Skeletal muscle cell (primary cell): Measurements from ENCODE around the gene DERL3.

Source experiments
- DNase-seq: peaks from one replicate; pipeline ENCODE4 v3.0.0-alpha.2; 2010; ENCODE audit warnings: low read depth
- H3K4me3 ChIP-seq: 2 replicates; pipeline ENCODE4 v1.5.1; 2011; ENCODE audit warnings: low read depth, mild to moderate bottlenecking, control low read depth, low read length, moderate library complexity

Gene DERL3

DNA sequence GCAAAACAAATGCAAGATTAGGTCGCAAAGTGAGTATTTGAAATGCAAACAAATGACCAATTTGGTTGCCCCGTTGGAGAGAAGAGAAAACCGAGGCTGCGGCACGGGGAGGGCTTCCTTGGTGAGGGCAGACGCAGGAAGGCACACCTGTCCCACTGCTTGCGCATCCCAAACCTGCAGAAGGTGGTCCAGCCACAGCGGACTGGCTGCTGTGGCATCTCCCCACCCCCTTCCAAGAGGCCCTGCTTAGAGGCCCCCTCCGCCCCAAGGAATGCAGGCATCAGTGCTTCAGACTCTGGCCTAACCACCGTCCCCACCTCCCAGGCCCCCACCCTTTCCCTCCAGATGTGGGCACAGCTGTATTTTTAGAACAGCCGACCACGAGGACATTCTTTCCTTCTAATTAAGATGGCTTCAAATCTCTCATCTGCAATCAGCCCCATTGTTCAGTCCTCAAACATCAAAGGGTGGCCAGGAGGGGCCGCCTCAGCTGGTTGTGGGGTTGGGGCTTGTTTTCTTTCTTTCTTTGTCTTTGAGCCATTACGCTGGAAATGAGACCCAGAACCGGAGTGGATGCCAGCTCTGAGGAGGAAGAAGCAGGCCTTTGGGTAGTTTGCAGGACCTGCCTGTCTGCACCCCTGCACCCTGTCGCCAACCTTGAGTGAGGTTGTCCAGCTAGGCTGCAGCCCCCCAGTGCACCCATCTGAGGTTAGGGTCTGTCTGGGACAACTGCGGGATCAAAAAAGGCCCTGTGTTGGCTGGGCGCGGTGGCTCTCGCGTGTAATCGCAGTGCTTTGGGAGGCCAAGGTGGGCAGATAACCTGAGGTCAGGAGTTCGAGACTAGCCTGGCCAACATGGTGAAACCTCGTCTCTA lies 9.4 kb upstream of the DERL3 start:
- no peak for DNase-seq
- H3K4me3 ChIP-seq: no peak overlapping the region

DNA sequence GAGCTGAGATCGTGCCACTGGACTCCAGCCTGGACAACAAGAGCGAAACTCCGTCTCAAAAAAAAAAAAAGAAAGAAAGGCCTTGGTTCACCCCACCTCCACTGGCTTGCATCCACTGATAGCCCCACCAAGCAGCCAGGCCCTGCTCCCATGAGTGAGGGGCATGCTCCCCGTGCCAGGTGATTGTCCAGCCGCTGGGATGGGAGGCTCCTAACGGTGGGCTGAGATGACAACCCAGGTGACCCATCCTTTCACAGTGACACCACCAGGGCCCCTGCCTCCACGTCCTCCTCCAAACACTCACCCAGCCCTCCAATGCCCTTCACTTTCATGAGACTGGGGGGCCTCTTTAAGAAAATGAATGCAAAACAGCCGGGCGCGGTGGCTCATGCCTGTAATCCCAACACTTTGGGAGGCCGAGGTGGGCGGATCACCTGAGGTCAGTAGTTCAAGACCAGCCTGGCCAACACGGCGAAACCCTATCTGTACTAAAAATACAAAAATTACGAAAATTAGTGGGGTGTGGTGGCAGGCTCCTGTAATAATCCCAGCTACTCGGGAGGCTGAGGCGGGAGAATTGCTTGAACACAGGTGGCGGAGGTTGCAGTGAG lies 8.6 kb upstream of the DERL3 start:
- no peak overlapping the region for H3K4me3 ChIP-seq

DNA sequence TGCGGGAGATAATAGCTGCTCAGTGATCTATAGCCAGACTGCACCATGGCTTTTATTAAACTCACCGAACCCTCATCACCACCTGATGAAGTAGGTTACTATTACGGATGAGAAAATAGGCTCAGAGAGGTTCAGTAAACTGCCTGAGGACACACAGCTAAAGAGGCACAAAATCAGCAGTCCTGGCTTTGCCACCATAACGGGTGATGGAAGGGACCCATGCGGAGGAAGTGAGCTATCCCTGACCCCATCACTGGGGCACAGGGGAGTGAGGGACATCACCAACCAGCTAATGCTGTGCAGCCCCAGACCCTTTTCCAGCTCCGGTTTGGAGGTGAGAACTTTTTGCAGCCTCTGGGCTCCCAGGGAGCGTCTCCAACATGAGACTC lies 7.3 kb upstream of the DERL3 start:
- H3K4me3 ChIP-seq: no peak overlapping the region
- DNase-seq: no peak

More for the DNA sequence above, 8.6 kb upstream of the DERL3 start:
- no peak for DNase-seq

DNA sequence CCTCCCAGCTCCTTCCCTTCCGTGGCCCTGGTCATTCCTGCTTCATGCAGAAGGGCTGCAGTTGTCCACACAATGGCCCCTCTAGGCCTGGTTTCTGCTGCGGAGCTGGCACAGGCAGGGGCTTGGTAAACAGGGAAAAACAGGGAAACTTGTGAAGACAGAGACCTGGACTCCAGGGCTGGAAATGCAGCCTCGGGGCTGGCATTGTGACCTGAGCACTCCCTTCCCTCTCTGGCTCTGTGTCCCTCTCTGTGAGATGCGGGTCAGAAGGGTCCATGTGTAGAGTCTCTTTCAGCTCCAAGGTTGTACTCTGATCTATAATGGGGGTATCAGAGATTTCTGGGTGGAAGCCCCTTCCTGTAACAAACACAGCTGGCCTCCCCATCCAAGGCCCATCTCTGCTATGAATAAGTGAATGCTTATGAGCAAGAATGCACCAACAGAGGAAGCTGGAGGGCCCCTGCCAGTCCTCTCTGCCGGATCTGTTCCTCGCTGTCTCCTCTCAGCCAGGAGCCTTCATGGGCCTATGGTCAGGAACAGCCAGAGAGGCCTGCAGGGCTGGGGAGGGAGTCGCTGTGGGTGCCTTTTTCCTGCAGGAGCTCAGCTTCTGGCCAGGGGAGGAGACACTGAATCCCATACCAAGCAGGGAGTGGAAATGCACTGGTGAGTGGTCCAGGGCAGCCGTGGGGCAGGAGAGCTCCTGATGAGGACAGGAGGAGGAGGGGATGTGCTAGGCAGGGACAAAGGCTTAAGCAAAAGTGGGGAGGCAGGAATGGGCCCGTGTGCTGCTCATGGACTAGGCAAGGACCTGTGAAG lies 6.7 kb upstream of the DERL3 start:
- DNase-seq: no peak
- H3K4me3 ChIP-seq: no peak overlapping the region

DNA sequence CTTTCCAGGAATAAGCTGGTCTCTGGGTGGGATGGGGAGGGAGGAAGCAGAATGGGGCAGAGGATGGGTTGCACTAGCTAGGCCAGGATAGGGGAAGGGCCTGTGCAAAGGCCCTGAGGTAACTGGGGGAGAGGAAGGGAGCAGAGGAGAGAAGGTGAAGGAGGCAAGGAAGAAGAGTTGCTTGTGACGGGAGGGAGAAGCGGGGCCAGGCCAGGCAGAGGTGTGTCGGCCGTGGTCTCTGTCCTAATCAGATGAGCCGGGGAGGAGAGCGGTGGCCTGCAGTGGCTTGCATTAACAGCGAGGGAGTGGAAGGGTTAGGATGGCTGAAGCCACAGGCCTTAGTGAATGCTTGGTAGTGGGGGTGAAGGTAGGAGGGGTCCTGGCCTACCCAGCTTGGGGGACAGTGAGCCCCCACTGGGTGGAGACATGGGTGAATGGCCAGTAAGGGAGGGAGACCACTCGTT lies 6.0 kb upstream of the DERL3 start:
- no peak overlapping the region for H3K4me3 ChIP-seq
- DNase-seq: no peak

DNA sequence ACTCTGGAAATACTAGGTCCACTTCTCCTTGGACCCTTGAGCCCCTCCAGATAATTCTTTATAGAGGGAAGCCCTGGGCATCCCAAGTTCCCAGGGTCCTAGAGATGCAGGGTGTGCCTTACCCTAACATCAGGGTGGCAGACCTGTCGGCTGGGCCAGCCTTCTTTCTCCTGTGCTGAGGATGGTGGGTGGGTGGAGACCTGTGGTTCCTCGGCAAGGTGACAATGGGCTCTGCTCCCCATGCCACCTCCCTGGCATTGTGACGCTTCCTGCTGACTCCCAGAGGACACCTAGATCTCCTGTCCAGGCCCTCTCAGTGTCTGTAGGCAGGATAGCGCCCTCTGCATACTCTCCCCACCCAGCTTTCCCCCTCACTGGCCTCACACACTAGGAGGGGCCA lies 3.8 kb upstream of the DERL3 start:
- no peak overlapping the region for H3K4me3 ChIP-seq
- no peak for DNase-seq

DNA sequence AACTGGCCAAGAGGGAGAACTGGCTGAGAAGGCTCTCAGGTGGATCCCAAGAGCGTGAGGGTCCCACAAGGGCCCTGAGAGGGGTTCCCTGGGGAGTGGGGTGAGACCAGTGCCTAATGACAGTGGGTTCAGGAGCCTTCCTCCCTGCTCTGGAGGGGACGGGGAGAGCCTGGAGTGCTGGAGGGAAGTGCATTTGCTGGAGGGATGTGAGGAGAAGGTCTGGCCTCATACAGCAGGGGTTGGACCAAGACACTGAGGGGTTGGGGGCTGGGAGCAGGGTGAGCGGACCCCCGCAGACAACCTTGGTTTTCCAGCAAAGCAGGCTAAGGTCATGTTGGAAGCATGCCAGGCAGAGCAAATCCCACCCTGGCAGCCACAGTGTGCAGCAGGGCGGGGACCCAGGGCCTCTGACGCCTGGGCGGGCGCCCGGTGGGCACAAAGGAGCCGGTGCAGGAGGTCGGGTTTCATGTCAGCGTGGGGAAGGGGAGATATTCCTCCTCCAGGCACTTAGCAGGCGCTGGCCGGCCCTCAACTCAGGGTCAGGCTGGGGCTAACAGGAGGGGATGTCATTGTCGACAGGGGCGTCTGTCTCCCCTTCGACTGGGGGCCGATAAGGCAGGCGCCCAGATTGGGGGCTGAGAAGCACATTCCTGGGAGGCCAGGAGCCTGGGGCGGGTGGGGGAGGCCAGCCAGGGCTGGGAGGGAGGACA lies 3.1 kb upstream of the DERL3 start:
- no peak for DNase-seq
- no peak overlapping the region for H3K4me3 ChIP-seq

DNA sequence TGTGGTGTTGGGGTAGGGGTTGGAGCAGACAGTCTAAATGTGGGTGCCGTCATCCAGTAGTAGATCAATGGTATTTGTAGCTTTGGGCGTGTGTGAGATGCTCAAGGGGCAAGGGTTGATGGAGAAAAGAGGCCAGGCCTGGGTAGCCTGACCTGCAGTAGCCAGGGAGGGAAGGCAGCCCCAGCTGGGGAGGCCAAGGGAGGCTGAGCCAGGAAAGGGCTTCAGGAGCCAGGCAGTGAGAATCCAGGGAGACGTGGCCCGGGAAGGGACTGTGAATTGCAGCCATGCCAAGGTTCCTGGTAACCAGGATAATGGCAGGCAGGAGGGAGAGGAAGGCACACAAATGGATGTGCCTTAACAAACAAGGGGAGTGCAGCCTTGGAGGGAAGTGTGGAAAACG lies 2.5 kb upstream of the DERL3 start:
- no peak for DNase-seq
- no peak overlapping the region for H3K4me3 ChIP-seq

DNA sequence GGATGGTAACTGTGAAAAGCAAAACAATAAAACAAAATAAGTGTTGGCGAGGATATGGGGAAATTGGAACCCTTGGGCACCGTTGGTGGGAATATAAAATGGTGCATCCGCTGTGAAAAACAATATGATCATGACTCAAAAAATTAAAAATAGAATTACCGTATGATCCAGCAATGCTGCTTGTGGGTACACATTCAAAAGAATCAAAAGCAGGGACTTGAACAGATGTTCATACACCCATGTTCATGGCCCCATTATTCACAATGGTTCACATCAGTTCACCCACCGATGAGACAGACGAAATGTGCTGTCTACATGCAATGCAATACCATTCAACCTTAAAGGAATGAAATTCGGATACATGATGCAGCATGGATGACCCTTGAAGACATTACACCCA lies 1.2 kb upstream of the DERL3 start:
- no peak for DNase-seq
- H3K4me3 ChIP-seq: no peak overlapping the region

DNA sequence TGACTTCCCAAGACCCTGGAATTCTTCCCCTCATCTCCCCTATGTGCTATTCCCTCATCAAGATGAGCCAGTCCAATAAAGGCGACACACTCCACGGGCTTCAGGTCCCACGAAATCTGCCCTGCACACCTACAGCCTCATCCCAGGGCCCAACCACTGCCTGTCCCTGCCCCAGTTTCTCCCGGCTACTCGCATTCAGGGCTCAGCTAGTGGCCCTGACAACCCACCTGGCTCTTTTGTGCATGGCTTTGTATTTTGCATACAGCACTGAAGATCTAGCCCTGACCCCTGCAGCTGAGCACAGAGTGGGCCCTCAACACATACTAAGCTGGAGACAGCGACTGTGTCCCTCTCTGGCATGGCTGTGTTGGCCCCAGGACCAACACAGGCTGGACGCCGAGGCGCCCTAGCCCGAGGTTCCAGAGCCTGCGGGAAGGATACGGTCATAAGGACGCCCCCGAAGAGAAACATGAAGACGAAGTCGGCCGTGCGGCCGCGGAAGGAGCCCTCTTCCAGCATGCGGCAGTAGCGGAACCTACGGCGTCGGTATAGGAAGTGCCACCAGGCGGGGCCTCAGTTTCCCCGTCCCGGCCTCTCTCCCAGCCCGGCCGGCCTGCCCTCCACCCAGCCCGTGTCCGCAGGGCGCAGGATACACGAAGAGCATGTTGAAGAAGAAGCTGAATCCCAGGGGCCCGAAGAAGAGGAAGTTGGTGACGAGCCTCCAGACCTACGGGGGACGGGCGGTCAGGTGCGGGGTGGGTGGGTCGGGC lies 710 bp downstream of the DERL3 start:
- no peak for DNase-seq
- H3K4me3 ChIP-seq: peak overlapping the region; percentile 45

DNA sequence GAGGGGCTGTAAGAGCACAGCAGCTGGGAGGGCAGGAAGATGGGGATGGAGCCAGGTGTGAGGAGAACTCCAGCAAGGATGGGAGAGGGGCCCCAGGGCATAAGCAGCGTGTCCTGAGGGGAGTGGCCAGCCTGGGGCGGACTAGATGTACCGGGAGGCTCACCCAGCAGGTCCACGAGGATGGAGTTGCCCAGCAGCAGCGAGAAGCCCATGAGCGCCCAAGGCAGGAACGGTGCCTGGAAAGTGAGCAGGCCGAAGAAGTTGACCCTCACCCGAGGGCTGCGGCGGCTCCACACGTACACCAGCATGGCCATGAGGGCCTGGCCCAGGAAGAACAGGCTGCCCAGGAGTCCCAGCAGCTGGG lies 1.3 kb downstream of the DERL3 start:
- no peak for DNase-seq
- H3K4me3 ChIP-seq: no peak overlapping the region

DNA sequence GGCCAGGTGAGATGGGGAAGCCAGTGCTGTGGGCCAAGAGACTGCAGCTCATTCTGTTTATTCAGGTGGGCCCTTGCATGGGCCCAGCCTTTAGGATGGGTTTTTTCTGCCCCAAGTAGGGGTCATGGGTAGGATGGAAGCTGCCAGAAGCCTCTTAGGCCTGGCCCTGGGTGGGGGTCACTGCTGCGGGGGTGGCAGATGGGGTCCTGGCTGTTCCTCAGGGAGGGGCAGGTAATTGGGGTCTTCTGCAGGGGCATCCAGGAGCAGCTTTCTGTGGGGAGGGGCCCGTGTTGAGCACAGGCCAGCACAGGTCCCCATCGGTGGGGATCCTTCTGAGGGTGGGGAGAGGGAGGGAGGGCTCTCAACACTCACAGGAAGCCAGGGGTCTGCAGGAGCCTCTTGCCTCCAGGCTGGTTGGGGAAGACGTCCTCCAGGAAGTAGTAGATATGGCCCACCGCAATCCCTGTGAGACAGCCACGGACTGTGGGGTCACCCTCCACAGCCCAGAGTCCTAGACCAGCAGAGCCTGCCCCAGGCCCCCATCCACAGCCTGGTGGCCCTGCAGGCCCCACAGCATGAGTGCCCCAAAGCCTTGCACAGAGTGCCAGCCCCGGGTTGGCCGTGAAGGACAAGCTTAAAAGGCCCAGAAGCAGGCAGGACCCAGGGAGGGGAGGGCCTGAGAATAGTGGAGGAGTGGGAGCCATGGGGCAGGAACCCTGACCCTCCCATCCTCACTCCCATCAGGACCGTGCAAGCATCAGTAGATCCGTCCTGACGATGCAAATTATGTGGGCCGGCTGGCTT lies 1.9 kb downstream of the DERL3 start:
- H3K4me3 ChIP-seq: no peak overlapping the region
- no peak for DNase-seq

DNA sequence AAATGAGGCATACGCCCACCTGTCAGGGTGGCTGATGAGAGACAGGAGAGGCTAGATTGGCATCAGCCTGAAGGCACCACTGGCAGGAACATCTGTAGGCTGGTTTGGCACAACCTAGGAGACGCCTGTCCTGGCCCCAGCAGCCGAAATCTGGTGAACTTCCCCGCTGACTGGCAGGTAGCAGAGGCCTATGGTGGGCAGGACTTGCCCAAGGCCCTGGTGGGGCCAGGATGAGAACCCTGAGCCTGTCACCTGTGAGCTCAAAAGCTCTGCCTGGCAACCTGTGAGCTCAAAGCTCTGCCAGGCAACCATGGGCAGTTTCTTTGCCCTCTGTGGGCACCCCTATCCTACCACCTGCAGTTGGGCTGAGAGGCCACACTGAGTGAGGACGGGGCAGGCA lies 2.5 kb downstream of the DERL3 start:
- no peak overlapping the region for H3K4me3 ChIP-seq

DNA sequence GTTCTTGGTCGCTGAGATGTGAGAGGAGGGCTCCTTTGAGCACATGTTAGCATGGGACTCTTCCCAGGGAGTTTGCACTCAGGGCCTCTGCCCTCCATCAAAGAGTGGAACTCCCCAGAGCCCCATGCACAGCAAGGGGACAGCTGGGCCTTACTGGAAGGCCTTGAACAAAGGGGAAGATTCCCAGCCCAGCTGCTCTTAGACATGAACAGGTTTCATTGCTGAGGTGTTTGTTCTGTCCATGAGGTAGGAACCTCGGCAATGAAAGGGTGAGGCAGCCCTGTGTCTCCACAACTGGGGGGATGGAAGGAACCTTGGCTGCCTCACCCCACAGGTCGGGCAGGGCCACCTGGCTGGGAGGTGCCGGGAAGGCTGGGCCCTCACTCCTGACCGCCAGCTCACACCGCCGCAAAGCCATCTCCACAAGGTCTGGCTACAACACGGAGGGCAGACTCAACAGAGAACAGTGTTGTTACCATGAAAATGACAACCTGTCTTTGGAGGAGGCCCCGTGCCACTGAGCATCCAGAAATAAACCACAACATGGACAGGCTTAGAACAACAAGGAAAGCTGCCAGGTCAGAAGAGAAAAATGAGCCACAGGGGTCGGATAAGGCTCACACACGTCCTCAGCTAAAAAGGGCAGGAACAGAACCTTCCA lies 3.2 kb downstream of the DERL3 start:
- H3K4me3 ChIP-seq: no peak overlapping the region
- DNase-seq: no peak

More for the DNA sequence above, 2.5 kb downstream of the DERL3 start:
- DNase-seq: no peak

DNA sequence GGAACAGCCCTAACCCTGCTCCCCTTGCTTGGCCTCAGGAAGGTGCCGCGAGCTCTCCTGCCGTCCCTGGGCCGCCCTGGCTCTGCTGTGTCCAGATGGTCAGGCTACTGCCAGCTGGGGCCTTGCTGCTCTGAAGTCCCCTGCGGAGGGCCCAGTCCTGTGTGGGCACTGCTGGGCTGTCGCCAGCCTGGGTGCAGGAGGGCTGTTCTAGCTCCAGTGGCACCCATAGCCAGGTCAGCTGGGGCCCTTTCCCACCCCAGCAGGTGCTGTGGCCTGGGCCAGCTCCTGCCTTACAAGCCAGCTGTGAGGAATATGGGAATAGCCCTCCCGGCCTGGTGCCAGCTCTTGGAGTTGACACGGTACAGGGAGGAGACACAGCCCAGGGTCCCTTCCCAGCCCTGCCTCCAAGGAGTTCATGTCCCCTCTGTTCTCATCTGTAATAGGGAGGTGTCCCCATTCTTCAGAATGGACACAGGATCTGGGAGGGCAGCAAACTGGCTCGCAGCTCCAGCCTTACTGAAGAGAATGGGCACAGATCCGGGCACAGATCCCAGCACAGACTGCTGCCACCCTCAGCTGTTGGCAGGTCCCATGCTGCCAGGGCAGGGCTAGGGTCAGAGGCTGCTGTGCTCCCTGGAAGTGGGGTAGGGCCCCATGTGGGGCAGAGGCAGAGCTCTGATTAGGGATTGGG lies 3.9 kb downstream of the DERL3 start:
- DNase-seq: no peak
- H3K4me3 ChIP-seq: no peak overlapping the region

DNA sequence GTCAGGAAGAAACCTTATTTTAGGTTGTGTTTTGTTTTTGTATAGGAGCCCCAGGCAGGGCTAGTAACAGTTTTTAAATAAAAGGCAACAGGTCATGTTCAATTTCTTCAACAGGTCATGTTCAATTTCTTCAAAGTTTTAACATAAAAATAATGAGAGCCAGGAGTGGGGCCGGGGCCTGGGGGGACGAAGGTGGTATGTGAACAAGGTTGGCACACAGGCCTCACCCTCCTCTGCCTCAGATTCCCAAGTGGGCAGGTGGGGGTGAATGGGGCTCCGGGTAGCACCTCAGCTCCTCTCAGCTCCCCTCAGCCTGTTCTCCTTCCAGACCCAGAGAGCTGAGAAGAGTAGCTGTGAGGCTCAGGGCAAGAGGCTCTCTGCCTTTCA lies 4.4 kb downstream of the DERL3 start:
- H3K4me3 ChIP-seq: no peak overlapping the region
- DNase-seq: no peak

DNA sequence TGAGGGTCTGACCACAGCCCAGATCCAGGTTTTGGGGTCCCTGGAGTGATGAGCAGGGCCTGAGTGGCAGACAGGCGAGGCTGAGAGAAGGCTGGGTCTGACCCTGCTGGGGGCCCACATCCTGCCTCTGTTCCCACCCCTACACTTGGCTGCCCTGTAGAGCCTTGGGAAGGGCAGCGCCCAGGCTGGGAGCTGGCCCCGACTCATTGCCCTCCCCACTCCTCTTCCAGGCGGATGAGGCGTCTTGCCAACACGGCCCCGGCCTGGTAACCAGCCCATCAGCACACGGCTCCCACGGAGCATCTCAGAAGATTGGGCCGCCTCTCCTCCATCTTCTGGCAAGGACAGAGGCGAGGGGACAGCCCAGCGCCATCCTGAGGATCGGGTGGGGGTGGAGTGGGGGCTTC lies 4.9 kb downstream of the DERL3 start:
- no peak for DNase-seq
- no peak overlapping the region for H3K4me3 ChIP-seq
